ENCODE measurements around the gene OR2D3. TPM values are rescaled to one million over a fixed set of nuclear protein-coding genes. Genes with fewer than 3 reads are reported as not detected.
"Not testable (repeated sequence)": the region's sequence is repeated elsewhere in the genome, so short reads cannot be mapped to it uniquely, and the experiment has no call there.

OR2D3 gene, protein sequence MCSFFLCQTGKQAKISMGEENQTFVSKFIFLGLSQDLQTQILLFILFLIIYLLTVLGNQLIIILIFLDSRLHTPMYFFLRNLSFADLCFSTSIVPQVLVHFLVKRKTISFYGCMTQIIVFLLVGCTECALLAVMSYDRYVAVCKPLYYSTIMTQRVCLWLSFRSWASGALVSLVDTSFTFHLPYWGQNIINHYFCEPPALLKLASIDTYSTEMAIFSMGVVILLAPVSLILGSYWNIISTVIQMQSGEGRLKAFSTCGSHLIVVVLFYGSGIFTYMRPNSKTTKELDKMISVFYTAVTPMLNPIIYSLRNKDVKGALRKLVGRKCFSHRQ
- not detected in 2 replicates for total RNA-seq (2014; rRNA removed; shearing (Covaris generic))

- no peaks in the 10 kb centered on the region for H3K9me3 ChIP-seq (replicated peaks)
- DNase-seq (ENCODE audit: low read depth in 1 of 2, low spot score in 2 of 2): no peak
These were observed at the start of gene OR2D3 for GRCh38 chr11:6920702-6921101. Gene OR2D3, plus strand, starts transcription at chr11:6921002. Its CDS starts 0 bp downstream, at chr11:6921002.

GRCh38 chr11:6871278-6871677 lies 49.5 kb upstream of the OR2D3 start:
- no peak for DNase-seq (ENCODE audit: low read depth in 1 of 2, low spot score in 2 of 2)
- Histone ChIP-seq H3K9me3 (replicated peaks) (no peaks in the 10 kb centered on the region), H3K27me3 (replicated peaks) (no peaks in the 10 kb centered on the region), H3K36me3 (no peaks in the 10 kb centered on the region), H3K4me3 (no peak overlapping the region), H3K4me1 (replicated peaks) (no peaks in the 10 kb centered on the region), H3K27ac (no peak overlapping the region)

More at GRCh38 chr11:6920702-6921101, at the start of gene OR2D3:
- Histone ChIP-seq H3K27ac (no peak within 1 kb of the TSS), H3K4me3 (no peak within 1 kb of the TSS), H3K27me3 (replicated peaks) (no peaks in the 10 kb centered on the region), H3K4me1 (replicated peaks) (no peaks in the 10 kb centered on the region), H3K36me3 (no peaks in the 10 kb centered on the region)

- Histone ChIP-seq H3K27ac (no peak overlapping the region), H3K4me1 (replicated peaks) (no peaks in the 10 kb centered on the region), H3K9me3 (replicated peaks) (no peaks in the 10 kb centered on the region), H3K36me3 (no peaks in the 10 kb centered on the region), H3K4me3 (no peak overlapping the region), H3K27me3 (replicated peaks) (no peaks in the 10 kb centered on the region)
- no peak for DNase-seq (ENCODE audit: low read depth in 1 of 2, low spot score in 2 of 2)
These were observed 45.0 kb upstream of the OR2D3 start for GRCh38 chr11:6875761-6876160.

- H3K9me3 ChIP-seq (replicated peaks): no peaks in the 10 kb centered on the region
- no peak for DNase-seq (ENCODE audit: low read depth in 1 of 2, low spot score in 2 of 2)
- no peaks in the 10 kb centered on the region for H3K36me3 ChIP-seq
- H3K4me3 ChIP-seq: no peak within 1 kb of the TSS
- H3K27ac ChIP-seq: no peak within 1 kb of the TSS
- no peaks in the 10 kb centered on the region for H3K27me3 ChIP-seq (replicated peaks)
- no peaks in the 10 kb centered on the region for H3K4me1 ChIP-seq (replicated peaks)
These were observed 44.5 kb upstream of the OR2D3 start, which contains the start of gene OR10A4 for GRCh38 chr11:6876325-6876724. Gene OR10A4, plus strand, starts transcription at chr11:6876625. Its CDS starts 23 bp downstream, at chr11:6876648.

- Histone ChIP-seq H3K27me3 (replicated peaks) (no peaks in the 10 kb centered on the region), H3K9me3 (replicated peaks) (no peaks in the 10 kb centered on the region), H3K27ac (no peak overlapping the region), H3K4me3 (no peak overlapping the region), H3K4me1 (replicated peaks) (no peaks in the 10 kb centered on the region), H3K36me3 (no peaks in the 10 kb centered on the region)
- DNase-seq (ENCODE audit: low read depth in 1 of 2, low spot score in 2 of 2): no peak
These were observed 43.9 kb upstream of the OR2D3 start for GRCh38 chr11:6876914-6877313.

- Histone ChIP-seq H3K27ac (no peak overlapping the region), H3K27me3 (replicated peaks) (no peaks in the 10 kb centered on the region), H3K4me1 (replicated peaks) (no peaks in the 10 kb centered on the region), H3K9me3 (replicated peaks) (no peaks in the 10 kb centered on the region), H3K4me3 (no peak overlapping the region), H3K36me3 (no peaks in the 10 kb centered on the region)
- no peak for DNase-seq (ENCODE audit: low read depth in 1 of 2, low spot score in 2 of 2)
These were observed 38.1 kb upstream of the OR2D3 start for GRCh38 chr11:6882751-6883150.

GRCh38 chr11:6887711-6888110 lies 33.1 kb upstream of the OR2D3 start:
- not testable (repeated sequence) for DNase-seq (ENCODE audit: low read depth in 1 of 2, low spot score in 2 of 2); H3K27me3 ChIP-seq (replicated peaks); H3K36me3 ChIP-seq; H3K4me3 ChIP-seq; H3K9me3 ChIP-seq (replicated peaks); H3K4me1 ChIP-seq (replicated peaks); H3K27ac ChIP-seq

DNA sequence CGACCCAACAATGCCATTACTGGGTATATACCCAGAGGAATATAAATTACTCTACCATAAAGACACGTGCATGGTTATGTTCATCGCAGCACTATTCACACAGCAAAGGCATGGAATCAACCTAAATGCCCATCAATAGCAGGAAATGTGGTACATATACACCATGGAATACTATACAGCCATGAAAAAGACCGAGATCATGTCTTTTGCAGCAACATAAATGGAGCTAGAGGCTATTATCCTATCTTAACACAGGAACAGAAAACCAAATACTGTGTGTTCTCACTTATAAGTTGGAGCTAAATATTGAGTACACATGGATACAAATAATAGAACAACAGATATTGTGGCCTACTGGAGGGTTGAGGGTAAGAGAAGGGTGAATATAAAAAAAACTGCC lies 32.0 kb upstream of the OR2D3 start:
- Histone ChIP-seq H3K9me3 (replicated peaks) (no peaks in the 10 kb centered on the region), H3K4me3 (no peak overlapping the region)

GRCh38 chr11:6889835-6890234 lies 31.0 kb upstream of the OR2D3 start:
- H3K9me3 ChIP-seq (replicated peaks): no peaks in the 10 kb centered on the region
- DNase-seq (ENCODE audit: low read depth in 1 of 2, low spot score in 2 of 2): no peak
- no peak overlapping the region for H3K27ac ChIP-seq
- no peaks in the 10 kb centered on the region for H3K36me3 ChIP-seq
- H3K4me1 ChIP-seq (replicated peaks): no peaks in the 10 kb centered on the region
- no peaks in the 10 kb centered on the region for H3K27me3 ChIP-seq (replicated peaks)
- no peak overlapping the region for H3K4me3 ChIP-seq

More for the DNA sequence above, 32.0 kb upstream of the OR2D3 start:
- Histone ChIP-seq H3K4me1 (replicated peaks) (no peaks in the 10 kb centered on the region), H3K36me3 (no peaks in the 10 kb centered on the region), H3K27ac (no peak overlapping the region), H3K27me3 (replicated peaks) (no peaks in the 10 kb centered on the region)
- no peak for DNase-seq (ENCODE audit: low read depth in 1 of 2, low spot score in 2 of 2)

- DNase-seq (ENCODE audit: low read depth in 1 of 2, low spot score in 2 of 2): no peak
- H3K9me3 ChIP-seq (replicated peaks): no peaks in the 10 kb centered on the region
- H3K4me1 ChIP-seq (replicated peaks): no peaks in the 10 kb centered on the region
- no peaks in the 10 kb centered on the region for H3K36me3 ChIP-seq
- H3K27me3 ChIP-seq (replicated peaks): no peaks in the 10 kb centered on the region
- no peak within 1 kb of the TSS for H3K4me3 ChIP-seq
- no peak within 1 kb of the TSS for H3K27ac ChIP-seq
These were observed 28.4 kb upstream of the OR2D3 start, which contains the start of gene OR2D2 for GRCh38 chr11:6892400-6892799. Gene OR2D2, minus strand, starts transcription at chr11:6892500. Its CDS starts 0 bp downstream, at chr11:6892500.

- no peak overlapping the region for H3K4me3 ChIP-seq
- H3K27ac ChIP-seq: no peak overlapping the region
- no peaks in the 10 kb centered on the region for H3K27me3 ChIP-seq (replicated peaks)
- no peaks in the 10 kb centered on the region for H3K4me1 ChIP-seq (replicated peaks)
- DNase-seq (ENCODE audit: low read depth in 1 of 2, low spot score in 2 of 2): no peak
- no peaks in the 10 kb centered on the region for H3K36me3 ChIP-seq
- H3K9me3 ChIP-seq (replicated peaks): no peaks in the 10 kb centered on the region
These were observed 26.7 kb upstream of the OR2D3 start for GRCh38 chr11:6894097-6894496.

DNA sequence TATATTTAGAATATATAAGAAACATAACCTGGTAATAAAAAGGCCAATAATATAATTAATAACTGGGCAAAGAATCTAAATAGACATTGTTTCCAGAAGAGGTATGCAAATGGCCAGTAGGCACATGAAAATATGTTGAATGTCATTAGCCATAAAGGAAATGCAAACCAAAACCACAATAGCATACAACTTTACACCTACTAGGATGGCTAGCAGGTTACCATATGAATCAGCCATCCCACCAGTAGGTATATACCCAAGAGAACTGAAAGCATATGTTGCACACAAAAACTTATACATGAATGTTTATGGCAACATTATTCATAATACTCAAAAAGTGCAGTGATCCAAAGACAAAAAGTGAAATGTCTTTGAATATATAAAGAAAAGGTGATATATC lies 25.8 kb upstream of the OR2D3 start:
- Histone ChIP-seq H3K27ac (no peak overlapping the region), H3K4me1 (replicated peaks) (no peaks in the 10 kb centered on the region), H3K36me3 (no peaks in the 10 kb centered on the region), H3K27me3 (replicated peaks) (no peaks in the 10 kb centered on the region), H3K4me3 (no peak overlapping the region), H3K9me3 (replicated peaks) (no peaks in the 10 kb centered on the region)
- no peak for DNase-seq (ENCODE audit: low read depth in 1 of 2, low spot score in 2 of 2)

DNA sequence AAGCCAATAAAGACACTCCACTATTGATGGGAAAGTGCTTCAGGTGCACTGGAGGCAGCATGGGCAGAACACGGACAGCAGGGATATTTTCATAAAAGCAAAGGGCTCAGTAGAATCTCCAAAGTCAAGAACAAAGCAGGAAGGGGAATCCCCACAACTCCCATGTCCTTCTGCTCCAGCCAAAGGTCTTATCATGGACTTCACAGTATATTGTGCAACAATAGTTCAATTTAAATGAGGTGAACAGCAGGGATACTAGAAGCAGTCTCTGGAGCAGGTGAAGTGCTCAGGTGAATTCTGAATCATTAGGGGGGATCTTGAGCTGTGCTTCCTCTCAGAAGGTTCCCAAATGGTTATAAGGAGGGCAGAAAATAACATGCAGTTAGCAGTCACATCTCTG lies 21.9 kb upstream of the OR2D3 start:
- no peaks in the 10 kb centered on the region for H3K4me1 ChIP-seq (replicated peaks)

DNA sequence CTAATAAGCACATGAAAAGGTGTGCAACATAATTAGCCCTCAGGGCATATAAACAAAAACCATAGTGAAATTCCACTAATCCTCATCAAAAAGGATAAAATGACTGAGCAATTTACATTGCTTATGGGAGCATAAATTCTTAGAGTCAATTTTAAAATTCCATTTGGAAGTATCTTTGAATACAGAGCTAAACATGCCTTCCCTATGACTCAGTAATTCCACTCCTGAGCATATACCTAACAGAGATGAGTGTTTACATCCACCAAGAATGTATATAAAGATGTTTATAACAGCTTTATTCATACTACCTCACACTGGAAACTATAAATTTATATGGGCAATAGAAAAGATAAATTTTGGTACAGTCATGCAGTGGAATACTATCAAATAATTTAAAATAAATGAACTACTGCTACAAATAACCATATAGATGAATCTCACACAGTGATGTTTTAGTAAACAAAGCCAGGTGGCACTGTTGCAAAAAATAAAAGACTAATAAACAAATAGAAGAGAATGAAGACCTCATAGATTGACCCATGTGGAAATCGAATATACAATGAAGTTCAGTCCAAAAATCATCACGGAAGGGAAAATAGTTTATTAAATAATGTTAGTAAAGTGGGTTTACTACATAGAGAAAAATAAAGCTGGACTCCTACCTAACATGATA lies 20.3 kb upstream of the OR2D3 start:
- no peaks in the 10 kb centered on the region for H3K4me1 ChIP-seq (replicated peaks)
- H3K9me3 ChIP-seq (replicated peaks): no peaks in the 10 kb centered on the region
- H3K4me3 ChIP-seq: no peak overlapping the region
- no peak for DNase-seq (ENCODE audit: low read depth in 1 of 2, low spot score in 2 of 2)
- no peak overlapping the region for H3K27ac ChIP-seq
- no peaks in the 10 kb centered on the region for H3K27me3 ChIP-seq (replicated peaks)
- H3K36me3 ChIP-seq: no peaks in the 10 kb centered on the region

More for the DNA sequence above, 21.9 kb upstream of the OR2D3 start:
- H3K27me3 ChIP-seq (replicated peaks): no peaks in the 10 kb centered on the region
- no peaks in the 10 kb centered on the region for H3K36me3 ChIP-seq
- H3K27ac ChIP-seq: no peak overlapping the region
- DNase-seq (ENCODE audit: low read depth in 1 of 2, low spot score in 2 of 2): no peak
- no peaks in the 10 kb centered on the region for H3K9me3 ChIP-seq (replicated peaks)
- H3K4me3 ChIP-seq: no peak overlapping the region
